SU-DHL-6 (cell line): Measurements from ENCODE around the gene TMEM239.
"Not testable (repeated sequence)": the region's sequence is repeated elsewhere in the genome, so short reads cannot be mapped to it uniquely, and the experiment has no call there.

Experiments used
- EZH2phosphoT487 ChIP-seq: fragments of 200-600 bp; sonication (generic), shearing (Covaris generic); conservative IDR thresholded peaks from 2 replicates; pipeline ENCODE4 v1.6.1; 2018; ENCODE audit warnings: mild to moderate bottlenecking, antibody characterized with exemption, low read length, moderate library complexity, mixed read lengths
- TF ChIP-seq, protein P1 (sequence below): fragments of 200-600 bp; sonication (generic); IDR thresholded peaks from one replicate; pipeline ENCODE4 v1.5.1; 2017; ENCODE audit warnings: antibody characterized with exemption, mild to moderate bottlenecking, low read length, moderate library complexity; ENCODE audit not compliant: insufficient read depth, poor library complexity, severe bottlenecking

DNA sequence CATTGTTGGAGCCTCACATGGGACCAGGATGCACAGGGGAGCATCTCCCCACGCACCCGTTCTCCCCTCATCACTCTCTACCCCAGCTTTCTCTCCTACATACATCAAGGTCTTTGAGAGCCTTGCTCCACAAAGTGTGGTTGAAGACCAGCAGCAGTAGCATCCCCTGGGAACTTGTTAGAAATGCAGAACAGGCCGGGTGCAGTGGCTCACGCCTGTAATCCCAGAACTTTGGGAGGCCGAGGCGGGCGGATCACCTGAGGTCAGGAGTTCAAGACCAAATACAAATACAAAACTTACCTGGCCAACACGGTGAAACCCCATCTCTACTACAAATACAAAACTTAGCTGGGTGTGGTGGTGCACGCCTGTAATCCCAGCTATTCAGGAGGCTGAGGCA, 8.2 kb upstream of the TMEM239 start:
- TF ChIP-seq, protein P1, sequence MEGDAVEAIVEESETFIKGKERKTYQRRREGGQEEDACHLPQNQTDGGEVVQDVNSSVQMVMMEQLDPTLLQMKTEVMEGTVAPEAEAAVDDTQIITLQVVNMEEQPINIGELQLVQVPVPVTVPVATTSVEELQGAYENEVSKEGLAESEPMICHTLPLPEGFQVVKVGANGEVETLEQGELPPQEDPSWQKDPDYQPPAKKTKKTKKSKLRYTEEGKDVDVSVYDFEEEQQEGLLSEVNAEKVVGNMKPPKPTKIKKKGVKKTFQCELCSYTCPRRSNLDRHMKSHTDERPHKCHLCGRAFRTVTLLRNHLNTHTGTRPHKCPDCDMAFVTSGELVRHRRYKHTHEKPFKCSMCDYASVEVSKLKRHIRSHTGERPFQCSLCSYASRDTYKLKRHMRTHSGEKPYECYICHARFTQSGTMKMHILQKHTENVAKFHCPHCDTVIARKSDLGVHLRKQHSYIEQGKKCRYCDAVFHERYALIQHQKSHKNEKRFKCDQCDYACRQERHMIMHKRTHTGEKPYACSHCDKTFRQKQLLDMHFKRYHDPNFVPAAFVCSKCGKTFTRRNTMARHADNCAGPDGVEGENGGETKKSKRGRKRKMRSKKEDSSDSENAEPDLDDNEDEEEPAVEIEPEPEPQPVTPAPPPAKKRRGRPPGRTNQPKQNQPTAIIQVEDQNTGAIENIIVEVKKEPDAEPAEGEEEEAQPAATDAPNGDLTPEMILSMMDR: not testable (repeated sequence)
- TF ChIP-seq EZH2phosphoT487: not testable (repeated sequence)
